A549 (cell line): ENCODE measurements around the gene ELOB. TPM values are rescaled to one million over a fixed set of nuclear protein-coding genes. Genes with fewer than 3 reads are reported as not detected.

Source experiments
- ATAC-seq, 2 experiments: fragments of 200-7000 bp in 1 of 2; fragments of >200 bp in 1 of 2; cut with Nextera tagmentation in 1 of 2; cut with Tn5 transposase in 1 of 2; 3 replicates each; pipeline versions ENCODE4 v1.8.0 to v1.9.1; 2018 to 2020; ENCODE audit warnings: mild to moderate bottlenecking in 1 of 2, moderate library complexity in 1 of 2
- CTCF ChIA-PET: fragments of 300-600 bp; sonication (Branson Sonifier 250); formaldehyde crosslinking; extraction: SDS; loops from one replicate; lab custom pipeline; 2021; ENCODE audit warnings: antibody characterized with exemption, inconsistent platforms; lab: Yijun Ruan, JAX
- POLR2A ChIA-PET: fragments of 350-600 bp; formaldehyde crosslinking; extraction: SDS; loops from one replicate; lab custom pipeline; 2021; ENCODE audit warnings: antibody characterized with exemption, inconsistent platforms; lab: Yijun Ruan, JAX
- DNase-seq, 2 experiments: peaks; one replicate each; pipeline versions ENCODE4 v3.0.0 to v3.0.0-alpha.2; 2011 to 2016; ENCODE audit warnings: low read depth in 1 of 2, low spot score in 1 of 2
- FAIRE-seq: peaks from 2 replicates; lab custom pipeline; 2011; peaks lifted over from hg19 to GRCh38; lab: Jason Lieb, UNC
- H3K27ac ChIP-seq, 2 experiments: fragments of >200 bp; sonication (Bioruptor Twin); formaldehyde crosslinking; 3 replicates each; pipeline ENCODE4 v1.5.1; 2016 to 2017
- H3K4me1 ChIP-seq: fragments of >200 bp; sonication (Bioruptor Twin); formaldehyde crosslinking; 3 replicates; pipeline ENCODE4 v1.6.1; 2016
- H3K4me2 ChIP-seq: fragments of >200 bp; sonication (Bioruptor Twin); formaldehyde crosslinking; 3 replicates; pipeline ENCODE4 v1.6.1; 2016
- H3K4me3 ChIP-seq: fragments of >200 bp; sonication (Bioruptor Twin); formaldehyde crosslinking; 3 replicates; pipeline ENCODE4 v1.5.1; 2016
- H3K9me3 ChIP-seq: fragments of >200 bp; sonication (Bioruptor Twin); formaldehyde crosslinking; 3 replicates; pipeline ENCODE4 v1.6.1; 2016
- ATOH8 ChIP-seq: fragments of 250-450 bp; sonication (Bioruptor Pico); IDR thresholded peaks from 2 replicates; pipeline ENCODE4 v1.5.0; 2020; ENCODE audit warnings: low read depth, mild to moderate bottlenecking, moderate library complexity
- BCL3 ChIP-seq: fragments of >200 bp; sonication (Bioruptor Twin); formaldehyde crosslinking; IDR thresholded peaks from 3 replicates; pipeline ENCODE4 v1.6.1; 2016
- BHLHE40 ChIP-seq: IDR thresholded peaks from 2 replicates; pipeline ENCODE4 v1.6.1; 2012; ENCODE audit warnings: low read depth, low read length, inconsistent platforms
- CEBPB ChIP-seq, 2 experiments: fragments of >200 bp in 1 of 2; sonication (Bioruptor Twin) in 1 of 2; formaldehyde crosslinking in 1 of 2; IDR thresholded peaks; 2 replicates each; pipeline ENCODE4 v1.6.1; 2012 to 2016
- CTCF ChIP-seq: fragments of >200 bp; sonication (Bioruptor Twin); formaldehyde crosslinking; IDR thresholded peaks from 3 replicates; pipeline ENCODE4 v1.5.1; 2016
- E2F6 ChIP-seq: IDR thresholded peaks from 2 replicates; pipeline ENCODE4 v1.6.1; 2012; ENCODE audit warnings: low read depth, borderline replicate concordance
- EHF ChIP-seq: fragments of 250-450 bp; sonication (Bioruptor Pico); IDR thresholded peaks from 2 replicates; pipeline ENCODE4 v1.5.0; 2020; ENCODE audit warnings: mild to moderate bottlenecking
- EHMT2 ChIP-seq: fragments of 200-600 bp; sonication (generic); IDR thresholded peaks from 2 replicates; pipeline ENCODE4 v1.6.1; 2016; ENCODE audit warnings: antibody characterized with exemption, low read depth, mild to moderate bottlenecking, moderate library complexity
- ESRRA ChIP-seq: fragments of 150-350 bp; IDR thresholded peaks from 2 replicates; pipeline ENCODE4 v1.6.1; 2014; ENCODE audit warnings: mild to moderate bottlenecking, low read length, borderline replicate concordance
- HES2 ChIP-seq: fragments of >200 bp; sonication (Bioruptor Twin); formaldehyde crosslinking; IDR thresholded peaks from 2 replicates; pipeline ENCODE4 v1.6.1; 2016
- HEYL ChIP-seq: fragments of 250-450 bp; sonication (Bioruptor Pico); IDR thresholded peaks from 2 replicates; pipeline ENCODE4 v1.8.0; 2021; ENCODE audit warnings: mild to moderate bottlenecking, moderate library complexity
- HOXA7 ChIP-seq: fragments of 250-450 bp; sonication (Bioruptor Pico); IDR thresholded peaks from 2 replicates; pipeline ENCODE4 v1.5.0; 2020; ENCODE audit warnings: mild to moderate bottlenecking, moderate library complexity
- HOXB13 ChIP-seq: fragments of 250-450 bp; sonication (Bioruptor Pico); IDR thresholded peaks from 2 replicates; pipeline ENCODE4 v1.5.0; 2020; ENCODE audit warnings: low read depth, mild to moderate bottlenecking, moderate library complexity
- HOXB5 ChIP-seq: fragments of 250-450 bp; sonication (Bioruptor Pico); IDR thresholded peaks from 2 replicates; pipeline ENCODE4 v1.5.0; 2020; ENCODE audit warnings: mild to moderate bottlenecking, moderate library complexity
- JUN ChIP-seq, 2 experiments: fragments of >200 bp; sonication (Bioruptor Twin); formaldehyde crosslinking; IDR thresholded peaks; 2 replicates in 1 of 2; 3 replicates in 1 of 2; pipeline ENCODE4 v1.6.1; 2016 to 2017
- JUNB ChIP-seq: fragments of >200 bp; sonication (Bioruptor Twin); formaldehyde crosslinking; IDR thresholded peaks from 2 replicates; pipeline ENCODE4 v1.6.1; 2016
- KDM5A ChIP-seq: fragments of 200-600 bp; sonication (generic); IDR thresholded peaks from 2 replicates; pipeline ENCODE4 v1.6.1; 2016; ENCODE audit warnings: antibody characterized with exemption, mild to moderate bottlenecking
- MAZ ChIP-seq: fragments of 150-350 bp; IDR thresholded peaks from 2 replicates; pipeline ENCODE4 v1.6.1; 2014; ENCODE audit warnings: antibody characterized with exemption, low read depth, low read length, borderline replicate concordance
- NFE2L2 ChIP-seq: fragments of 150-350 bp; conservative IDR thresholded peaks from 2 replicates; pipeline ENCODE4 v1.6.1; 2014; ENCODE audit warnings: low read length
- NR3C1 ChIP-seq: fragments of >200 bp; sonication (Bioruptor Twin); formaldehyde crosslinking; IDR thresholded peaks from 3 replicates; pipeline ENCODE4 v1.6.1; 2017
- PHF8 ChIP-seq: fragments of 200-600 bp; sonication (generic); IDR thresholded peaks from 2 replicates; pipeline ENCODE4 v1.6.1; 2016; ENCODE audit warnings: low read depth, mild to moderate bottlenecking, antibody characterized with exemption, moderate library complexity, borderline replicate concordance
- POLR2AphosphoS2 ChIP-seq: conservative IDR thresholded peaks from 2 replicates; pipeline ENCODE4 v1.6.1; 2012; ENCODE audit warnings: low read length, improper control_type of control experiment, inconsistent platforms
- RARB ChIP-seq: fragments of 250-450 bp; sonication (Bioruptor Pico); IDR thresholded peaks from 2 replicates; pipeline ENCODE4 v1.8.0; 2021; ENCODE audit warnings: mild to moderate bottlenecking, moderate library complexity
- SMC3 ChIP-seq: fragments of >200 bp; sonication (Bioruptor Twin); formaldehyde crosslinking; IDR thresholded peaks from 3 replicates; pipeline ENCODE4 v1.6.1; 2018; ENCODE audit warnings: inconsistent platforms
- SREBF2 ChIP-seq: fragments of 450-650 bp; IDR thresholded peaks from 2 replicates; pipeline ENCODE4 v1.6.1; 2014; ENCODE audit warnings: mild to moderate bottlenecking, moderate library complexity
- TFCP2L1 ChIP-seq: fragments of 250-450 bp; sonication (Bioruptor Pico); IDR thresholded peaks from 2 replicates; pipeline ENCODE4 v1.5.0; 2021; ENCODE audit warnings: mild to moderate bottlenecking
- TP53 ChIP-seq: fragments of 250-450 bp; sonication (Bioruptor Pico); IDR thresholded peaks from 2 replicates; pipeline ENCODE4 v1.5.0; 2021; ENCODE audit warnings: mild to moderate bottlenecking, moderate library complexity
- USF2 ChIP-seq: fragments of 450-650 bp; IDR thresholded peaks from 2 replicates; pipeline ENCODE4 v1.6.1; 2014; ENCODE audit warnings: antibody characterized with exemption
- ZNF302 ChIP-seq: fragments of 250-450 bp; sonication (Bioruptor Pico); IDR thresholded peaks from 2 replicates; pipeline ENCODE4 v1.9.0; 2021; ENCODE audit warnings: inconsistent platforms, mild to moderate bottlenecking, moderate library complexity
- ZSCAN20 ChIP-seq: fragments of 250-450 bp; sonication (Bioruptor Pico); IDR thresholded peaks from 2 replicates; pipeline ENCODE4 v1.8.0; 2022; ENCODE audit warnings: mild to moderate bottlenecking, moderate library complexity
- WGBS: methylation state at CpG from one replicate; pipeline ENCODE4 v1.1.6; 2017; ENCODE audit errors: missing lambda C conversion rate; 5-methylcytosine and 5-hydroxymethylcytosine counted together
- polyA plus RNA-seq, 4 experiments: library from polyadenylated mRNA; depleted of rRNA in 3 of 4; stranded (reverse); fragments of >200 nt; fragmentation: RNase III in 1 of 4; extraction: RNeasy Plus Mini Kit Qiagen cat#74134 plus additional on column Dnase treatment in 1 of 4; gene quantifications; 2 replicates in 3 of 4; 3 replicates in 1 of 4; pipeline ENCODE4 v1.2.3, GENCODE V29; 2011 to 2017

Gene ELOB
- polyA plus RNA-seq, 2 of the 4 experiments (the other 2 are of a cell fraction): 136 to 494 TPM

- peaks cover 14% of the 10 kb centered on the region for H3K9me3 ChIP-seq
- ChIA-PET POLR2A (no interaction called here), CTCF (interaction anchor here (2.2 kb wide), 1 partner anchor 59 kb away, joined by 5 read pairs; no protein-coding TSS in a partner anchor)
- TF ChIP-seq NFE2L2: no peak
- TF ChIP-seq JUNB: no peak
- TF ChIP-seq USF2: no peak
- no peak for TF ChIP-seq NR3C1
- TF ChIP-seq HOXA7: no peak
- no peak for TF ChIP-seq MAZ
- TF ChIP-seq BHLHE40: no peak
- 30% methylated on average over 3 of the region's 3 CpGs for WGBS
- H3K4me3 ChIP-seq: no peak overlapping the region
- H3K27ac ChIP-seq: no peak overlapping the region
- ATAC-seq (no peak), DNase-seq (no peak), FAIRE-seq (no peak)
- no peaks in the 10 kb centered on the region for H3K4me1 ChIP-seq
- H3K4me2 ChIP-seq: no peak overlapping the region
Measured at GRCh38 chr16:2809149-2809760, 32.2 kb upstream of the ELOB start.

GRCh38 chr16:2808181-2808580, 31.1 kb upstream of the ELOB start:
- Histone ChIP-seq H3K9me3 (peaks cover 25% of the 10 kb centered on the region), H3K4me1 (no peaks in the 10 kb centered on the region), H3K27ac (no peak overlapping the region), H3K4me3 (no peak overlapping the region)
- ChIA-PET POLR2A (no interaction called here), CTCF (no interaction called here)
- FAIRE-seq: no peak
- TF ChIP-seq RARB (CRISPR knock-in tag) (no peak), HOXB13 (no peak), E2F6 (no peak), TP53 (CRISPR knock-in tag) (no peak), HES2 (no peak), HOXB5 (CRISPR knock-in tag) (no peak), ZNF302 (CRISPR knock-in tag) (no peak), JUNB (no peak), PHF8 (no peak), BCL3 (no peak), JUN (IDR thresholded peaks at IDR 0.05) (no peak), ATOH8 (CRISPR knock-in tag) (no peak), NFE2L2 (no peak)
- TF ChIP-seq, all 56 proteins: peak for 0
- no peak overlapping the region for H3K4me2 ChIP-seq
- DNase-seq: no peak
- no peak for ATAC-seq
- WGBS: 77% methylated on average over 7 of the region's 7 CpGs

- CTCF ChIA-PET: interaction anchor here (1.0 to 1.1 kb wide), 2 partner anchors 17 to 33 kb away, joined by 4 read pairs; no protein-coding TSS in a partner anchor
- Histone ChIP-seq H3K27ac (no peak overlapping the region), H3K9me3 (peaks cover 26% of the 10 kb centered on the region), H3K4me2 (no peak overlapping the region), H3K4me1 (no peaks in the 10 kb centered on the region), H3K4me3 (no peak overlapping the region)
- ATAC-seq: no peak
- POLR2A ChIA-PET: no interaction called here
- 41% methylated on average over 5 of the region's 5 CpGs for WGBS
- DNase-seq: no peak
- no peak for FAIRE-seq
- TF ChIP-seq ZSCAN20 (CRISPR knock-in tag) (no peak), HEYL (CRISPR knock-in tag) (no peak), POLR2AphosphoS2 (no peak), SMC3 (no peak), KDM5A (no peak), RARB (CRISPR knock-in tag) (no peak), JUN (IDR thresholded peaks at IDR 0.05) (no peak), SREBF2 (no peak), CTCF (no peak), EHF (CRISPR knock-in tag) (no peak), E2F6 (no peak), CEBPB (IDR thresholded peaks at IDR 0.05) (no peak), TFCP2L1 (CRISPR knock-in tag) (no peak), EHMT2 (no peak), ESRRA (no peak)
Measured at GRCh38 chr16:2806286-2806685, 29.2 kb upstream of the ELOB start.
